CD4-positive, alpha-beta T cell (primary cell): ENCODE results near the gene AURKAIP1. TPM values are rescaled to one million over a fixed set of nuclear protein-coding genes. Genes with fewer than 3 reads are reported as not detected.

Experiments used
- ATAC-seq: fragments of 200-7000 bp; cut with Tn5 transposase; one replicate; pipeline ENCODE4 v1.10.0; 2022; ENCODE audit warnings: mild to moderate bottlenecking; ENCODE audit not compliant: poor library complexity
- CTCF ChIA-PET: fragments of 350-600 bp; sonication (Branson Sonifier 250); formaldehyde crosslinking; loops from one replicate; lab custom pipeline; 2021; ENCODE audit warnings: antibody characterized with exemption, inconsistent platforms; lab: Charles Lee
- POLR2A ChIA-PET: fragments of 350-600 bp; sonication (Branson Sonifier 250); formaldehyde crosslinking; loops from one replicate; lab custom pipeline; 2021; ENCODE audit warnings: antibody characterized with exemption, inconsistent platforms; lab: Charles Lee
- DNase-seq, 14 experiments: peaks; one replicate each; pipeline ENCODE4 v3.0.0-alpha.2; 2013 to 2020; ENCODE audit warnings: mixed read lengths in 2 of 14
- H3K27ac ChIP-seq, 2 donors: one replicate each; pipeline versions ENCODE4 v1.5.1 to v1.7.0; 2013; ENCODE audit warnings: low read length in 2 of 2, low read depth in 1 of 2, mild to moderate bottlenecking in 1 of 2
- H3K27me3 ChIP-seq, 2 experiments: 1 replicate in 1 of 2; 2 replicates in 1 of 2; pipeline versions ENCODE4 v1.6.1 to v1.7.0; 2013; ENCODE audit warnings: low read length in 2 of 2, control low read depth in 1 of 2, mild to moderate bottlenecking in 1 of 2, moderate library complexity in 1 of 2; ENCODE audit not compliant: insufficient read depth in 2 of 2, control insufficient read depth in 1 of 2
- H3K36me3 ChIP-seq: one replicate; pipeline ENCODE4 v1.6.1; 2013; ENCODE audit warnings: low read length, control low read depth; ENCODE audit not compliant: insufficient read depth
- H3K4me1 ChIP-seq: one replicate; pipeline ENCODE4 v1.6.1; 2013; ENCODE audit warnings: low read length, control low read depth; ENCODE audit not compliant: insufficient read depth
- H3K4me3 ChIP-seq: one replicate; pipeline ENCODE4 v1.5.1; 2013; ENCODE audit warnings: mild to moderate bottlenecking, low read length, moderate library complexity
- H3K9me3 ChIP-seq, 2 experiments: 1 replicate in 1 of 2; 2 replicates in 1 of 2; pipeline versions ENCODE4 v1.6.1 to v1.7.0; 2013; ENCODE audit warnings: low read length in 2 of 2, mild to moderate bottlenecking in 2 of 2, control low read depth in 1 of 2, moderate library complexity in 1 of 2; ENCODE audit not compliant: control insufficient read depth in 1 of 2, insufficient read depth in 1 of 2
- H3K27ac Mint-ChIP-seq: one replicate; pipeline ENCODE4 v1.8.0; 2020; ENCODE audit warnings: mixed read lengths
- H3K27me3 Mint-ChIP-seq: one replicate; pipeline ENCODE4 v1.8.0; 2021; ENCODE audit warnings: mixed read lengths
- H3K36me3 Mint-ChIP-seq: one replicate; pipeline ENCODE4 v1.8.0; 2021; ENCODE audit warnings: low read depth, mixed read lengths
- H3K4me1 Mint-ChIP-seq: one replicate; pipeline ENCODE4 v1.8.0; 2021; ENCODE audit warnings: low read depth, mixed read lengths
- H3K4me3 Mint-ChIP-seq: one replicate; pipeline ENCODE4 v1.8.0; 2020; ENCODE audit warnings: mild to moderate bottlenecking, mixed read lengths
- H3K9me3 Mint-ChIP-seq: one replicate; pipeline ENCODE4 v1.8.0; 2020; ENCODE audit warnings: mixed read lengths
- CTCF ChIP-seq: fragments of 200-600 bp; IDR thresholded peaks from one replicate; pipeline ENCODE4 v1.8.0; 2022; ENCODE audit warnings: antibody characterized with exemption, mild to moderate bottlenecking
- intact Hi-C, 2 experiments: fragments of 100-400 bp; cut with DNase I in 1 of 2; cut with micrococcal nuclease in 1 of 2; formaldehyde crosslinking; loops; one replicate each; pipeline versions ENCODE4 v1.15.1 to v1.9.0; 2023 to 2025; cut with DNase I, micrococcal nuclease
- total RNA-seq, 174 experiments: library from RNA in 2 of 174; stranded (reverse) in 2 of 174; gene quantifications; one replicate each; pipeline ENCODE4 v1.2.3 and lab custom pipeline; 2021 to 2026

Gene AURKAIP1
- total RNA-seq, 2 experiments from 2014 or later, result 59.2 to 64.6 TPM

GRCh38 chr1:1330366-1331067, 44.5 kb downstream of the AURKAIP1 start:
- intact Hi-C loops, result no loop called here

GRCh38 chr1:1329304-1330210, 45.5 kb downstream of the AURKAIP1 start:
- Mint-ChIP-seq H3K36me3 (peaks cover 6% of the 10 kb centered on the region), H3K4me3 (no peak overlapping the region), H3K4me1 (peaks cover 14% of the 10 kb centered on the region), H3K9me3 (no peaks in the 10 kb centered on the region), H3K27ac (no peak overlapping the region), H3K27me3 (no peaks in the 10 kb centered on the region)
- no peak for ATAC-seq
- no peaks in the 10 kb centered on the region for H3K27me3 ChIP-seq
- peaks cover 14% of the 10 kb centered on the region for H3K36me3 ChIP-seq
- POLR2A ChIA-PET, result no interaction called here
- DNase-seq, result no peak
- H3K4me3 ChIP-seq, result no peak overlapping the region
- CTCF ChIA-PET, result no interaction called here
- peaks cover 0 to 5% of the 10 kb centered on the region in 2 experiments for H3K9me3 ChIP-seq
- no peak for TF ChIP-seq CTCF
- H3K27ac ChIP-seq, result no peak overlapping the region
- H3K4me1 ChIP-seq, result peaks cover 27% of the 10 kb centered on the region
- intact Hi-C loops, result no loop called here

More at GRCh38 chr1:1330366-1331067, 44.5 kb downstream of the AURKAIP1 start:
- Mint-ChIP-seq H3K27me3 (no peaks in the 10 kb centered on the region), H3K4me3 (no peak overlapping the region), H3K9me3 (no peaks in the 10 kb centered on the region), H3K27ac (no peak overlapping the region), H3K4me1 (peaks cover 9% of the 10 kb centered on the region), H3K36me3 (peaks cover 6% of the 10 kb centered on the region)
- DNase-seq, result no peak
- H3K4me3 ChIP-seq, result no peak overlapping the region
- peaks cover 0 to 5% of the 10 kb centered on the region in 2 experiments for H3K9me3 ChIP-seq
- H3K27me3 ChIP-seq, result no peaks in the 10 kb centered on the region
- peaks cover 20% of the 10 kb centered on the region for H3K4me1 ChIP-seq
- H3K27ac ChIP-seq, result no peak overlapping the region
- ChIA-PET CTCF (no interaction called here), POLR2A (no interaction called here)
- TF ChIP-seq CTCF, result no peak
- no peak for ATAC-seq
- peaks cover 14% of the 10 kb centered on the region for H3K36me3 ChIP-seq

- Mint-ChIP-seq H3K36me3 (peaks cover 10% of the 10 kb centered on the region), H3K4me1 (peaks cover 23% of the 10 kb centered on the region), H3K27me3 (no peaks in the 10 kb centered on the region), H3K27ac (no peak overlapping the region), H3K9me3 (no peaks in the 10 kb centered on the region), H3K4me3 (no peak overlapping the region)
- Histone ChIP-seq H3K27ac (no peak overlapping the region), H3K27me3 (no peaks in the 10 kb centered on the region), H3K36me3 (peaks cover 14% of the 10 kb centered on the region), H3K9me3 (peaks cover 0 to under 1% of the 10 kb centered on the region in 2 experiments), H3K4me1 (peaks cover 31% of the 10 kb centered on the region), H3K4me3 (no peak overlapping the region)
- TF ChIP-seq CTCF, result no peak
- POLR2A ChIA-PET, result no interaction called here
- DNase-seq (no peak), ATAC-seq (no peak)
- CTCF ChIA-PET, result no interaction called here
- intact Hi-C loops, result no loop called here
Measured at GRCh38 chr1:1328254-1328653, 46.8 kb downstream of the AURKAIP1 start.
